Posterior vena cava (tissue), 2 donors: Measurements from ENCODE around the gene ATP9A. TPM values are rescaled to one million over a fixed set of nuclear protein-coding genes. Genes with fewer than 3 reads are reported as not detected.
"Not testable (repeated sequence)": the region's sequence is repeated elsewhere in the genome, so short reads cannot be mapped to it uniquely, and the experiment has no call there.

Experiments
- DNase-seq: peaks from one replicate; pipeline ENCODE4 v3.0.0-alpha.2; 2020; ENCODE audit warnings: low spot score
- intact Hi-C, 2 donors: fragments of 100-400 bp; cut with DNase I; formaldehyde crosslinking; loops; one replicate each; pipeline versions ENCODE4 v1.14.1 to v1.14.2; 2022 to 2023
- total RNA-seq, 2 donors: library from RNA; stranded (reverse); fragmentation: NEBNext Ultra II Directional; extraction: Animal tissue kit (Norgen Biotek cat#: 25700); gene quantifications; one replicate each; pipeline ENCODE4 v1.2.1, GENCODE V29; 2021
- donor health status: DM: yes; HTN: yes; CAD: no.
- donor health status: DM: yes; HTN: yes; CAD: no.

Gene ATP9A
- total RNA-seq, 2 donors from 2014 or later, result 36.6 to 61.2 TPM

DNA sequence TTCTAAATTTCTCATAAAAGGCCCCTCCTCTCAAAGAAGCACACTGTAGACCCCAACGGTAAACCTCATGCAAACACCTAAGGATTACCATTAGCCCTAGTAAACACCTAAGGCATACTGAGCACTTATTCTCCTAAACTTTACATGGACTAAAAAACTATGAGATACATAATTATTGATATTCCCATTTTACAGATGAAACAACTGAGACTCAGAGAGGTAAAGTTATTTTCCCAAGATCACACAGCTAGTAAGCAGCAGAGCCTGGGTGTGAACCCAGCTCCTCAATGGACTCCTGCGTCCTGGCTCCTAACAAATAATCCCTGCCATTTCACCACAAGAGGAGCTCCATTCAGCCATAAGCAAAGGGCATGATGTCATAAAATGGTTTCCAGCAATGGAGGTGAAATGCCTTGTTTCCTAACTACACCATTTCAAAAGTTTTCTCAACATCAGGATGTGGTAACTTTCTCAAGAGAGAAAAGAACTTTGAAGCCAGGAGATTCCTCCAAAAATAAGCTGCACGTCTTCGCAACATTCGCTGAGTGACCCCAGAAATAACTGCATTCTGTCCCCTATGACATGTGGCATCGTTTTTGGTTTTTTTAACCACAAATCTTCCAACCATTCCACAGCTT lies 4.1 kb downstream of the ATP9A start:
- intact Hi-C loops, result loop anchor here in 1 of 2 donors (10.0 kb wide), 1 partner anchor 49 kb away; no protein-coding TSS in a partner anchor
- no peak for DNase-seq

GRCh38 chr20:51760905-51761546 lies 7.2 kb downstream of the ATP9A start:
- DNase-seq, result no peak
- intact Hi-C loops, result loop anchor here in 1 of 2 donors (10.0 kb wide), 1 partner anchor 46 kb away; no protein-coding TSS in a partner anchor

GRCh38 chr20:51759769-51760510 lies 8.2 kb downstream of the ATP9A start:
- intact Hi-C loops, result loop anchor here in 1 of 2 donors (10.0 kb wide), 1 partner anchor 45 kb away; no protein-coding TSS in a partner anchor
- no peak for DNase-seq

GRCh38 chr20:51758978-51759544 lies 9.1 kb downstream of the ATP9A start:
- intact Hi-C loops, result no loop called here
- DNase-seq, result no peak

- DNase-seq, result no peak
- intact Hi-C loops, result no loop called here
These were observed 11.0 kb downstream of the ATP9A start for GRCh38 chr20:51757226-51757625.

DNA sequence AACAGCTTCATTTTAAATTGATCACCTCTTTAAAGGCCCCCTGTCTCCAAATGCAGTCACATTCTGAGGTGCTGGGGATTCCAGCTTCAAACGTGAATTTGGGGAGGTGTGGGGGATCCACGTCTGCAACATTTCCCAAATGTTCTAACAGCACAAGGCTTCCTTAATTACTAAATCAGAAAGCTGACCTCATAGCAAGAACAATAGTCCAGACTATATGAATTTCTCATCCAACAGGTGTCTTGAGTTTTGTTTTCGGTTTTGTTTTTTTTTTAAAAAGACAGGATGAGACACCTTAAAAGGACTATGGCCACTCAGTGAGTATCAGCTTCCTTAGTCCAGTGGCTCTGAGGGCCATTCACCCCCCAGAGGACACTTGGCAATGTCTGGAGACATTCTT lies 11.5 kb downstream of the ATP9A start:
- DNase-seq, result no peak
- intact Hi-C loops, result no loop called here

- intact Hi-C loops, DNase-seq: not testable (repeated sequence)
These were observed 15.0 kb downstream of the ATP9A start for GRCh38 chr20:51753220-51753619.

DNA sequence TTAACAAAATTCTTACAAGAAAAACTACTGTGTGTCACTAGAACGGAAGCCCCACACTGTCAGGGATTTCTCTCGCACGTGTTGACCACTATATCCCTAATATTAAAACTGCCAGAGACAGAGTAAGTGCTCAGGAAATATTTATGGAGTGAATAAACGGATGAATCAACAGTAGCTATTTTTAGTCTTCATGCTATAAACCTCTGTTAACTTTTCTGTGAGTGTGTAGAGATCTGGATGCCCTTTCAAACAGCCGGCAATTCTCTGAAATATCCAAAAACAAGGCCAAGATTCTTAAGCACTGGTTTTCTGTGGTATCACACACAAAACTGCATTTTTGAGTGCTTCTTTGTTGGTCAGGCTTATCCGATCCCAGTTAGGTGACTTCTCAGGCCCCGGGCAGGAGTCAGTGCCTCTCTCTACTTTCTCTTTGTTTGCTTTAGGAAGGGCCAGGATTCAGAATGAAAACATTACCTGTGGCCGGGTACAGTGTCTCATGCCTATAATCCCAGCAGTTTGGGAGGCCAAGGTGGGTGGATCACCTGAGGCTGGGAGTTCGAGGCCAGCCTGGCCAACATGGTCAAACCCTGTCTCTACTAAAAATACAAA lies 15.7 kb downstream of the ATP9A start:
- intact Hi-C loops, result no loop called here
- DNase-seq, result no peak

- intact Hi-C loops, result no loop called here
- DNase-seq, result no peak
These were observed 17.3 kb downstream of the ATP9A start for GRCh38 chr20:51750770-51751388.

- intact Hi-C loops, result no loop called here
- DNase-seq, result peak; percentile 89
These were observed 18.0 kb downstream of the ATP9A start for GRCh38 chr20:51750037-51750769.

DNA sequence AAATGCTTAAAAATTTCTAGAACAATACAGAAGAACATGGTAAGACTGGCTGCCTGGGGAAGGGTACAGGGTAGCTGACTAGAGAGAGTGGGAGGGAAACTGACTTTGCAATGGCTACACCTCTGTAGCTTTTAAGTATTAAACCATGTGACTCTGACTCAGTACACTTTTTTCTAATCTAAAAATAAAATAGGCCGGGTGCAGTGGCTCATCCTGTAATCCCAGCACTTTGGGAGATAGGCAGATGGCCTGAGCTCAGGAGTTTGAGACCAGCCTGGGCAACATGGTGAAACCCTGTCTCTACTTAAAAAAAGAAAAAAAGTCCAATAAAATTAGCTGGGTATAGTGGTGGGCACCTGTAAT lies 18.5 kb downstream of the ATP9A start:
- no peak for DNase-seq
- intact Hi-C loops, result no loop called here

DNA sequence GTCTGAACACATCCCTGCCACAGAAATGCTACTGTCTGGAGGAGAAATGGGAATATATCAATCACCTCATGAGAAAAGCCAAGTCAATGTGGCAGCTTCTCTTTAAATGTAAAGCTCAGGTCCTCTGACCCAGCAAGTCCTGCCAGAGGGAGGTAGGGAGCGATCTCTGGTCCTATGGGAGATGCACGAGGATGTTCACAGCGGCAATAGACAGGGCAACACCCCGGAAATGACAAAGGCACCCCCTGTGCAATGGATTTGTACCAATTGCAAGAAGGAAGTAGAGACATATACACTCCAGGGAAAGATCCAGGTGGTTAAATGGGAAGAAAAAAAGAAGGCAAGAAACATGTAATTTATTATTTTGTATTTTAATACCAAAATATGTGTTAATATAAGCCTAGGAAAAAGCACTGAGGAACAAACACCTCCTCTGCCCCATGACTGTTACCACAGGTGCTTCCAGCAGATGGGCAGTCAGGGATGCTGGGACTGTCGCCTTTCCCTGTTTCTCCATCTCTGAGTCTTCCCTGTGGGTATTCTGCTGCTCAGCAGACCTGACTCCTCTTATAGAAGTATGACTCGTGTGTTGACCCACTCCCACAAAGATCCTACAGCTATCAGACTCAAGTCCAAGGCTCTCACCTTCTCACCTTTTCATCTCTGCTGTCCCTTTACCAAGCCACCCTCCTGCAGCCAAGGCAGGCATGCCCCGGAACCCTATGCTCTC lies 20.8 kb downstream of the ATP9A start:
- intact Hi-C loops, result no loop called here
- no peak for DNase-seq

DNA sequence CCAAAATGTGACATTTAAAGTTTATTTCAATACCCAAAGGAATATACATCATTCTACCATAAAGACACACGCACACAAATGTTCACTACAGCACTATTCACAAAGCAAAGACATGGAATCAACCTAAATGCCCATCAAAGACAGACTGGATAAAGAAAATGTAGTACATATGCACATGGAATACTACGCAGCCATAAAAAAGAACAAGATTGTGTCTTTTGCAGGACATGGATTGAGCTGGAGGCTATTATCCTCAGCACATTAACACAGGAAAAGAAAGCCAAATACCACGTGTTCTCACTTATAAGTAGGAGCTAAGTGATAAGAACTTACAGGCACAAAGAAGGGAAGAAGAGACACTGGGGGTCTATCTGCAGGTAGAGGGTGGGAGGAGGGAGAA lies 22.4 kb downstream of the ATP9A start:
- DNase-seq, result no peak
- intact Hi-C loops, result no loop called here

DNA sequence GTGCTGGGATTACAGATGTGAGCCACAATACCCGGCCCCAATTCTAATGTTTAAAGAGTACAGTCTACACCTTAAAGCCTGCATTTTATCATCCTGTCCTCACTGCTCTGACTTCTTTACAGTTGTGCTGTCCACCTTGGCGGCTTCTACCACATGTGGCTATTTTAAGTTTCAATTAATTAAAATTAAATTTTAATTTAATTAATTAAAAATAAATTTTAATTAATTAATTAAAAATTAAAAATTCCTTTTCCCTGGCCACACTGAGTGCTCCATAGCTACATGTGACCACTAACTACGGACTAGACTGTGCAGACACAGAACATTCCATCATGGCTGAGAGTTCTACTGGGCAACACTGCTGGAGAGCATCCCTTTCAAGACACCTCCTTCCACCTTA lies 27.4 kb downstream of the ATP9A start:
- DNase-seq, result no peak
- intact Hi-C loops, result no loop called here

- DNase-seq, intact Hi-C loops: not testable (repeated sequence)
These were observed 27.9 kb downstream of the ATP9A start for GRCh38 chr20:51740308-51740707.

- intact Hi-C loops, result no loop called here
- DNase-seq, result no peak
These were observed 28.4 kb downstream of the ATP9A start for GRCh38 chr20:51739722-51740249.

- intact Hi-C loops, result no loop called here
- no peak for DNase-seq
These were observed 29.2 kb downstream of the ATP9A start for GRCh38 chr20:51738877-51739447.
